HG03469 (cell line): ENCODE results near the gene SLC38A3.

Experiments
- ATAC-seq: cut with Tn5 transposase; IDR thresholded peaks from one replicate; pipeline ENCODE4 v1.9.1; 2021; ENCODE audit warnings: mild to moderate bottlenecking, moderate library complexity, moderate number of reproducible peaks; ENCODE audit not compliant: unreplicated experiment

Gene SLC38A3

GRCh38 chr3:50190936-50191660 is 14.0 kb upstream of the SLC38A3 start, which contains the start of gene GNAT1:
Gene GNAT1 (plus strand): TSS chr3:50191610. CDS start chr3:50191726, 116 bp downstream.
- no peak for ATAC-seq

GRCh38 chr3:50192124-50192523 is 12.9 kb upstream of the SLC38A3 start:
- ATAC-seq, result no peak

- ATAC-seq, result no peak
These were observed 12.4 kb upstream of the SLC38A3 start for GRCh38 chr3:50192689-50193141.

GRCh38 chr3:50193286-50193685 is 11.8 kb upstream of the SLC38A3 start:
- ATAC-seq, result no peak

- ATAC-seq, result no peak
These were observed 11.3 kb upstream of the SLC38A3 start for GRCh38 chr3:50193746-50194127.

GRCh38 chr3:50194128-50194902 is 10.8 kb upstream of the SLC38A3 start:
- no peak for ATAC-seq

GRCh38 chr3:50194903-50195500 is 10.1 kb upstream of the SLC38A3 start:
- ATAC-seq, result no peak

GRCh38 chr3:50195501-50196252 is 9.4 kb upstream of the SLC38A3 start:
- ATAC-seq, result no peak

- ATAC-seq, result no peak
These were observed 8.7 kb upstream of the SLC38A3 start for GRCh38 chr3:50196253-50196801.

- no peak for ATAC-seq
These were observed 3.3 kb upstream of the SLC38A3 start for GRCh38 chr3:50201573-50202315.

GRCh38 chr3:50202353-50203112 is 2.5 kb upstream of the SLC38A3 start:
- no peak for ATAC-seq

GRCh38 chr3:50203113-50203808 is 1.8 kb upstream of the SLC38A3 start:
- no peak for ATAC-seq

- ATAC-seq, result no peak
These were observed 965 bp upstream of the SLC38A3 start for GRCh38 chr3:50203809-50204803.

GRCh38 chr3:50205413-50206276 is 574 bp downstream of the SLC38A3 start:
- no peak for ATAC-seq

GRCh38 chr3:50207359-50208042 is 2.4 kb downstream of the SLC38A3 start:
- no peak for ATAC-seq
